ENCODE data around the gene INPP5D. TPM values are rescaled to one million over a fixed set of nuclear protein-coding genes. Genes with fewer than 3 reads are reported as not detected.

The INPP5D gene
- total and polyA plus RNA-seq, 2 of the 13 experiments (the other 11 are each of a cell fraction or from before 2014, with no cell fraction given), result 16.7 to 18.0 TPM

GRCh38 chr2:233060501-233060979 is 398 bp downstream of the INPP5D start (continued):
- 0 out of 2 replicates have a peak, but pooled peaks have one; percentile 15 for TF ChIP-seq ZNF414 (CRISPR knock-in tag; IDR thresholded peaks at IDR 0.05)
- no peak for TF ChIP-seq ZFY (CRISPR knock-in tag; IDR thresholded peaks at IDR 0.05)
- TF ChIP-seq ZEB1 (IDR thresholded peaks at IDR 0.05; ENCODE audit: insufficient replicate concordance, low read depth), result no peak
- TF ChIP-seq NBN (conservative IDR thresholded peaks at IDR 0.05), result no peak
- no peak for TF ChIP-seq SMAD1 (CRISPR knock-in tag; IDR thresholded peaks at IDR 0.05; ENCODE audit: borderline replicate concordance, low read depth)
- TF ChIP-seq TCF7L2 (IDR thresholded peaks at IDR 0.05; ENCODE audit: low read depth, low read length), result no peak
- TF ChIP-seq ZNF816 (CRISPR knock-in tag; IDR thresholded peaks at IDR 0.05; ENCODE audit: borderline replicate concordance), result no peak
- no peak for TF ChIP-seq ONECUT2 (CRISPR knock-in tag; IDR thresholded peaks at IDR 0.05)
- peak; percentile 54; the same call in 1 of the 2 replicates for TF ChIP-seq GABPB1 (CRISPR knock-in tag; IDR thresholded peaks at IDR 0.05)
- TF ChIP-seq SPEN (CRISPR knock-in tag; IDR thresholded peaks at IDR 0.05; ENCODE audit: low read depth), result no peak
- TF ChIP-seq NFATC3 (CRISPR knock-in tag; IDR thresholded peaks at IDR 0.05), result 0 out of 2 replicates have a peak, but pooled peaks have one; percentile 76
- peak; percentile 5; the same call in 1 of the 2 replicates for TF ChIP-seq HDAC2 (CRISPR knock-in tag; IDR thresholded peaks at IDR 0.05)
- no peak for TF ChIP-seq RBM22 (optimal IDR thresholded peaks at IDR 0.05; ENCODE audit: low read length)
- no peak for TF ChIP-seq CEBPG (CRISPR knock-in tag; IDR thresholded peaks at IDR 0.05)
- 0 out of 2 replicates have a peak, but pooled peaks have one; percentile 1 for TF ChIP-seq ZNF143 (CRISPR knock-in tag; IDR thresholded peaks at IDR 0.05)
- no peak for TF ChIP-seq GTF2F1 (IDR thresholded peaks at IDR 0.05; ENCODE audit: low read length)
- peak; percentile 37; the same call in 1 of the 2 replicates for TF ChIP-seq ZNF839 (CRISPR knock-in tag; IDR thresholded peaks at IDR 0.05; ENCODE audit: borderline replicate concordance)
- TF ChIP-seq DRAP1 (CRISPR knock-in tag; IDR thresholded peaks at IDR 0.05), result no peak; the same call in 1 of the 2 replicates
- no peak for TF ChIP-seq ZNF761 (CRISPR knock-in tag; conservative IDR thresholded peaks at IDR 0.05)
- TF ChIP-seq CHD2 (IDR thresholded peaks at IDR 0.05; ENCODE audit: low read depth, low read length), result no peak
- no peak for TF ChIP-seq TRIM24 (CRISPR knock-in tag; IDR thresholded peaks at IDR 0.05)
- TF ChIP-seq IRF2 (CRISPR knock-in tag; IDR thresholded peaks at IDR 0.05), result no peak
- no peak; the same call in 1 of the 2 replicates for TF ChIP-seq ATF5 (CRISPR knock-in tag; IDR thresholded peaks at IDR 0.05; ENCODE audit: low read depth)
- TF ChIP-seq SMAD9 (CRISPR knock-in tag; IDR thresholded peaks at IDR 0.05), result 0 out of 2 replicates have a peak, but pooled peaks have one; percentile 37
- 0 out of 2 replicates have a peak, but pooled peaks have one; percentile 4 for TF ChIP-seq ZNF275 (CRISPR knock-in tag; IDR thresholded peaks at IDR 0.05; ENCODE audit: borderline replicate concordance)
- TF ChIP-seq ZXDC (CRISPR knock-in tag; IDR thresholded peaks at IDR 0.05), result no peak
